NT2/D1 (cell line): ENCODE results near the gene ANGPTL2.

Experiments
- YY1 ChIP-seq: IDR thresholded peaks from 2 replicates; pipeline ENCODE4 v1.6.1; 2011; ENCODE audit not compliant: insufficient read length, insufficient read depth
- ZNF274 ChIP-seq: IDR thresholded peaks from 2 replicates; pipeline ENCODE4 v1.6.1; 2011; ENCODE audit warnings: mild to moderate bottlenecking, low read depth, low read length

- no peak for TF ChIP-seq ZNF274
- no peak for TF ChIP-seq YY1
Observed at GRCh38 chr9:127095411-127095810, 27.0 kb downstream of the ANGPTL2 start.
